GM19455 (cell line): ENCODE measurements around the gene MRTFB.

ENCODE experiments used
- ATAC-seq: cut with Tn5 transposase; IDR thresholded peaks from one replicate; pipeline ENCODE4 v1.9.1; 2021; ENCODE audit not compliant: unreplicated experiment

The MRTFB gene

GRCh38 chr16:14225457-14225856, 154.3 kb downstream of the MRTFB start:
- ATAC-seq: no peak

GRCh38 chr16:14232106-14232864, 161.2 kb downstream of the MRTFB start:
- ATAC-seq: no peak

GRCh38 chr16:14236401-14236800, 165.3 kb downstream of the MRTFB start:
- ATAC-seq: no peak

- no peak for ATAC-seq
These were observed 167.6 kb downstream of the MRTFB start for GRCh38 chr16:14238756-14239155.

- no peak for ATAC-seq
These were observed 168.7 kb downstream of the MRTFB start for GRCh38 chr16:14239791-14240190.

- ATAC-seq: no peak
These were observed 169.2 kb downstream of the MRTFB start for GRCh38 chr16:14240219-14240843.

- no peak for ATAC-seq
These were observed 169.8 kb downstream of the MRTFB start for GRCh38 chr16:14240964-14241363.

- no peak for ATAC-seq
These were observed 170.5 kb downstream of the MRTFB start for GRCh38 chr16:14241631-14242030.

GRCh38 chr16:14242769-14243168, 171.7 kb downstream of the MRTFB start:
- ATAC-seq: no peak

GRCh38 chr16:14244196-14245010, 173.3 kb downstream of the MRTFB start:
- ATAC-seq: no peak

GRCh38 chr16:14248791-14249190, 177.7 kb downstream of the MRTFB start:
- ATAC-seq: no peak

- ATAC-seq: no peak
These were observed 178.3 kb downstream of the MRTFB start for GRCh38 chr16:14249291-14250032.

GRCh38 chr16:14251419-14251818, 180.3 kb downstream of the MRTFB start:
- no peak for ATAC-seq

GRCh38 chr16:14252860-14253259, 181.7 kb downstream of the MRTFB start:
- no peak for ATAC-seq

- ATAC-seq: no peak
These were observed 191.9 kb downstream of the MRTFB start for GRCh38 chr16:14263011-14263410.

- ATAC-seq: no peak
These were observed 192.7 kb downstream of the MRTFB start for GRCh38 chr16:14263769-14264168.

- no peak for ATAC-seq
These were observed 193.3 kb downstream of the MRTFB start for GRCh38 chr16:14264327-14264943.

GRCh38 chr16:14268073-14268472, 197.0 kb downstream of the MRTFB start:
- ATAC-seq: no peak

GRCh38 chr16:14275934-14276333, 204.8 kb downstream of the MRTFB start:
- ATAC-seq: no peak

- ATAC-seq: no peak
These were observed 207.6 kb downstream of the MRTFB start for GRCh38 chr16:14278749-14279148.

- ATAC-seq: no peak
These were observed 209.4 kb downstream of the MRTFB start for GRCh38 chr16:14280541-14280940.
